ENCODE measurements around the gene SNX32. TPM values are rescaled to one million over a fixed set of nuclear protein-coding genes. Genes with fewer than 3 reads are reported as not detected.
A peak's percentile ranks its signal among the peaks of the same experiment; 100 is the strongest.

SNX32 gene
- total and polyA plus RNA-seq, 9 of the 15 experiments (the other 6 are each of a cell fraction or from before 2014, with no cell fraction given): 0.03 TPM; not detected in 7

DNA sequence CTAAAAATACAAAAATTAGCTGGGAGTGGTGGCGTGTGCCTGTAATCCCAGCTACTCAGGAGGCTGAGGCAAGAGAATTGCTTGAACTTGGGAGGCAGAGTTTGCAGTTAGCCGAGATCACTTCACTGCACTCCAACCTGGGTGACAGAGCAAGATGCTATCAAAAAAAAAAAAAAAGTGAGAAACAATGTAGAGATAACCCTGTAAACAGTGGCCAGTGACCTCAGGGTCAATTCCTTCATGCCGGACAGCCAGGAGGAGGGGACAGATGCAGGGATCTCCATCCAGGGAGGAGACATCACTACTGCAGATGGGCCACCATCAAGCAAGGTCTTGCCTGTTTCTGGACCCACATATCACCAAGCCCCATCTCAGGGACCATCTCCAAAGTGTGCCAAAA, 14.0 kb downstream of the SNX32 start:
- CTCF ChIA-PET (ENCODE audit: low intra/inter-chr PET ratio): interaction anchor here (0.7 kb wide), 1 partner anchor 18 kb away, joined by 3 read pairs; no protein-coding TSS in a partner anchor
- peaks cover 15% of the 10 kb centered on the region; the same call in 2 of the 3 replicates for H3K36me3 ChIP-seq (ENCODE audit: control insufficient read depth, insufficient read depth, low read length)
- POLR2A ChIA-PET: interaction anchor here (0.7 to 5.9 kb wide), 5 partner anchors 8 to 142 kb away, joined by 3 to 67 read pairs (median 23); partner anchors contain the start of genes CCDC85B, CFL1, FIBP and MUS81
- no peak overlapping the region for H2AFZ ChIP-seq (ENCODE audit: low read depth, low read length)
- BruUV-seq (replicated peaks): no TSS peak
- peak in 1 of 4 experiments; percentile 15 for DNase-seq (ENCODE audit: extremely low read depth in 1 of 4, low spot score in 3 of 4)
- in situ Hi-C loops (cut with MboI): no loop called here
- H3K9ac ChIP-seq (ENCODE audit: insufficient read depth in 1 of 2, low read depth in 2 of 2, low read length in 2 of 2): peak overlapping the region in 1 of 2 experiments; percentile 43; a peak in 1 of 4 replicates
- H3K9me3 ChIP-seq (replicated peaks; ENCODE audit: control insufficient read depth, insufficient read depth, low read depth, low read length): peaks cover 7% of the 10 kb centered on the region; the same call in 1 of the 2 replicates
- no peaks in the 10 kb centered on the region for H3K9me1 ChIP-seq (ENCODE audit: control insufficient read depth, insufficient read depth, low read length)
- intact Hi-C loops (cut with micrococcal nuclease): no loop called here
- no peaks in the 10 kb centered on the region for H3K27me3 ChIP-seq (ENCODE audit: control insufficient read depth in 2 of 2, insufficient read depth in 2 of 2, low read length in 2 of 2)
- H3K4me1 ChIP-seq (replicated peaks in 1 of 2; ENCODE audit: control insufficient read depth in 2 of 2, insufficient read depth in 2 of 2, low read length in 2 of 2): peaks cover 0 to 20% of the 10 kb centered on the region in 2 experiments; a peak in 3 of 5 replicates
- H3K4me3 ChIP-seq: no peak overlapping the region
- FAIRE-seq: no peak
- H4K20me1 ChIP-seq (replicated peaks; ENCODE audit: control insufficient read depth, insufficient read depth, low read length): no peaks in the 10 kb centered on the region
- WGBS (ENCODE audit: insufficient coverage, low coverage, missing lambda C conversion rate): 6% methylated on average over 3 of the region's 3 CpGs
- H3K27ac ChIP-seq (ENCODE audit: extremely low read depth, low read depth, low read length): no peak overlapping the region
- no peak overlapping the region for H3K4me2 ChIP-seq (ENCODE audit: insufficient read depth, low read length)
- no peaks in the 10 kb centered on the region for H3K79me2 ChIP-seq (ENCODE audit: control insufficient read depth, insufficient read depth, low read length)
- no peak for ATAC-seq
- TF ChIP-seq ZNF384 (IDR thresholded peaks at IDR 0.05; ENCODE audit: low read depth, low read length) (peak; percentile 75; the same call in 1 of the 2 replicates), NFE2L1 (tag; IDR thresholded peaks at IDR 0.05; ENCODE audit: borderline replicate concordance, low read depth) (no peak), ZNF121 (CRISPR knock-in tag; conservative IDR thresholded peaks at IDR 0.05) (no peak), ZNF785 (CRISPR knock-in tag; IDR thresholded peaks at IDR 0.05) (no peak), SOX6 (IDR thresholded peaks at IDR 0.05) (peak; percentile 64; the same call in 1 of the 2 replicates), SIN3B (IDR thresholded peaks at IDR 0.05; ENCODE audit: low read depth) (no peak), ZNF41 (CRISPR knock-in tag; conservative IDR thresholded peaks at IDR 0.05) (no peak), RCOR1 (IDR thresholded peaks at IDR 0.05; ENCODE audit: borderline replicate concordance in 1 of 2, low read depth in 2 of 2, low read length in 2 of 2) (peak in 1 of 2 experiments; percentile 54; a peak in 1 of 4 replicates), MEF2D (tag; conservative IDR thresholded peaks at IDR 0.05; ENCODE audit: low read depth) (no peak), CHD1 (IDR thresholded peaks at IDR 0.05; ENCODE audit: low read length) (no peak), ARID1B (IDR thresholded peaks at IDR 0.05) (0 out of 2 replicates have a peak, but pooled peaks have one; percentile 15), STAG1 (CRISPR knock-in tag; IDR thresholded peaks at IDR 0.05; ENCODE audit: borderline replicate concordance) (no peak), CBX5 (IDR thresholded peaks at IDR 0.05; ENCODE audit: borderline replicate concordance, low read depth) (no peak), HDAC2 (IDR thresholded peaks at IDR 0.05) (no peak), OTX1 (CRISPR knock-in tag; IDR thresholded peaks at IDR 0.05) (no peak), CTBP1 (IDR thresholded peaks at IDR 0.05; ENCODE audit: borderline replicate concordance) (peak; percentile 16; the same call in 1 of the 2 replicates), ZNF79 (CRISPR knock-in tag; IDR thresholded peaks at IDR 0.05; ENCODE audit: low read depth) (no peak), ZNF224 (CRISPR knock-in tag; IDR thresholded peaks at IDR 0.05) (no peak), LEF1 (IDR thresholded peaks at IDR 0.05) (no peak), TAL1 (IDR thresholded peaks at IDR 0.05) (no peak), SMARCE1 (IDR thresholded peaks at IDR 0.05) (peak; percentile 39; the same call in 1 of the 2 replicates)
- TF ChIP-seq, protein P1, sequence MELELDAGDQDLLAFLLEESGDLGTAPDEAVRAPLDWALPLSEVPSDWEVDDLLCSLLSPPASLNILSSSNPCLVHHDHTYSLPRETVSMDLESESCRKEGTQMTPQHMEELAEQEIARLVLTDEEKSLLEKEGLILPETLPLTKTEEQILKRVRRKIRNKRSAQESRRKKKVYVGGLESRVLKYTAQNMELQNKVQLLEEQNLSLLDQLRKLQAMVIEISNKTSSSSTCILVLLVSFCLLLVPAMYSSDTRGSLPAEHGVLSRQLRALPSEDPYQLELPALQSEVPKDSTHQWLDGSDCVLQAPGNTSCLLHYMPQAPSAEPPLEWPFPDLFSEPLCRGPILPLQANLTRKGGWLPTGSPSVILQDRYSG (tag; conservative IDR thresholded peaks at IDR 0.05; ENCODE audit: low read depth): no peak
- TF ChIP-seq, protein P2, sequence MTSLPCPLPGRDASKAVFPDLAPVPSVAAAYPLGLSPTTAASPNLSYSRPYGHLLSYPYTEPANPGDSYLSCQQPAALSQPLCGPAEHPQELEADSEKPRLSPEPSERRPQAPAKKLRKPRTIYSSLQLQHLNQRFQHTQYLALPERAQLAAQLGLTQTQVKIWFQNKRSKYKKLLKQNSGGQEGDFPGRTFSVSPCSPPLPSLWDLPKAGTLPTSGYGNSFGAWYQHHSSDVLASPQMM (CRISPR knock-in tag; IDR thresholded peaks at IDR 0.05): no peak
- TF ChIP-seq, protein P3, sequence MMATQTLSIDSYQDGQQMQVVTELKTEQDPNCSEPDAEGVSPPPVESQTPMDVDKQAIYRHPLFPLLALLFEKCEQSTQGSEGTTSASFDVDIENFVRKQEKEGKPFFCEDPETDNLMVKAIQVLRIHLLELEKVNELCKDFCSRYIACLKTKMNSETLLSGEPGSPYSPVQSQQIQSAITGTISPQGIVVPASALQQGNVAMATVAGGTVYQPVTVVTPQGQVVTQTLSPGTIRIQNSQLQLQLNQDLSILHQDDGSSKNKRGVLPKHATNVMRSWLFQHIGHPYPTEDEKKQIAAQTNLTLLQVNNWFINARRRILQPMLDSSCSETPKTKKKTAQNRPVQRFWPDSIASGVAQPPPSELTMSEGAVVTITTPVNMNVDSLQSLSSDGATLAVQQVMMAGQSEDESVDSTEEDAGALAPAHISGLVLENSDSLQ (IDR thresholded peaks at IDR 0.05): no peak
